Measurements from ENCODE around the gene SCGB1C2.
"Not testable (repeated sequence)": the region's sequence is repeated elsewhere in the genome, so short reads cannot be mapped to it uniquely, and the experiment has no call there.

The SCGB1C2 gene

DNA sequence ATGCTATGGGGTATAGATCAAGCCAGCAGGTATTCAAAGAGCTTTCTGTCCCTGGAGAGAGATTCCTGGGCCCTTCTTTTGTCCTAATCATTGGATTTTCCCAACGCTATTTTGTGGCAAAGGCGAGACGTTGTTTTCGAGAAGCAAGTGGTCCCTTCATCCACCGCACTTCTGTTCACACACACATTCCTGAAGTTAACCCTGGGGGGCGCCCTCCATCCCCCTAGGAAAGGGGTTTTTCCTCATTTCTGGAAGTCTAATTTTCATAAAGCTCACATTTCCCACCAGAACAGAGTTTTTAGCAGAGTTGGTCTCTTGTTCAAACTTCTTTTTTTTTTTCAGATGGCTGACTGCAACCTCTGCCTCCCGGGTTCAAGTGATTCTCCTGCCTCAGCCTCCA, 11.9 kb downstream of the SCGB1C2 start:
- DNase-seq, result no peak

DNA sequence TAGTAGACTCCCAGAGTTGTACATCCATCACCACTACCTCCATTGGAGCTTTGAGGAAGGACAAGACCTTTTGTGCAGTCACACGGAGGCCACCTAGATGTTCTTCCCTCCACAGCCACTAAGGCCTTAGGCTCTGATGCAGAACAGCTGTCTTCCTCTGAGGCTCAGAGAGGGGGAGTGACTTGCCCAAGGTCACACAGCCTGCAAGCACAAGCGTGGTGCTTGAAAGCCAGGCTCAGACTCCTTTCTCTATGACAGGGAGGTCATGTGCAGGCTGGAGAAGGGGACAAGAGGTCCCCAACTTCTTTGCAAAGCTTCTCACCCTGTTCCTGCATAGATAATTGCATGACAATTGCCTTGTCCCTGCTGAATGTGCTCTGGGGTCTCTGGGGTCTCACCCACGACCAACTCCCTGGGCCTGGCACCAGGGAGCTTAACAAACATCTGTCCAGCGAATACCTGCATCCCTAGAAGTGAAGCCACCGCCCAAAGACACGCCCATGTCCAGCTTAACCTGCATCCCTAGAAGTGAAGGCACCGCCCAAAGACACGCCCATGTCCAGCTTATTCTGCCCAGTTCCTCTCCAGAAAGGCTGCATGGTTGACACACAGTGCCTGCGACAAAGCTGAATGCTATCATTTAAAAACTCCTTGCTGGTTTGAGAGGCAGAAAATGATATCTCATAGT, 12.7 kb downstream of the SCGB1C2 start:
- DNase-seq, result no peak

DNA sequence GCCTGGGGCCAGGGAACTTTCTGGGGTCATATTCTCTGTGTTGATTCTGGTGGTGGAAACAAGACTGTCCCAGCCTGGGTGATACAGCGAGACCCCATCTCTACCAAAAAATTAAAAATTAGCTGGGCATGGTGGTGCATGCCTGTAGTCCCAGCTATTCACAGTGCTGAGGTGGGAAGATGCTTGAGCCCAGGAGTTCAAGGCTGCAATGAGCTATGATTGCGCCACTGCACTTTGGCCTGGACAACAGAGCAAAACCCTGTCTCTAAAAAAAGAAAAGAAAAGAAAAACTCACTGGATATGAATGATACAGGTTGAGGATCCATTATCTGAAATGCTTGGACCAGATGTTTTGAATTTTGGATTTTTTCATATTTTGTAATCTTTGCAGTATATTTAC, 13.6 kb downstream of the SCGB1C2 start:
- no peak for DNase-seq

DNA sequence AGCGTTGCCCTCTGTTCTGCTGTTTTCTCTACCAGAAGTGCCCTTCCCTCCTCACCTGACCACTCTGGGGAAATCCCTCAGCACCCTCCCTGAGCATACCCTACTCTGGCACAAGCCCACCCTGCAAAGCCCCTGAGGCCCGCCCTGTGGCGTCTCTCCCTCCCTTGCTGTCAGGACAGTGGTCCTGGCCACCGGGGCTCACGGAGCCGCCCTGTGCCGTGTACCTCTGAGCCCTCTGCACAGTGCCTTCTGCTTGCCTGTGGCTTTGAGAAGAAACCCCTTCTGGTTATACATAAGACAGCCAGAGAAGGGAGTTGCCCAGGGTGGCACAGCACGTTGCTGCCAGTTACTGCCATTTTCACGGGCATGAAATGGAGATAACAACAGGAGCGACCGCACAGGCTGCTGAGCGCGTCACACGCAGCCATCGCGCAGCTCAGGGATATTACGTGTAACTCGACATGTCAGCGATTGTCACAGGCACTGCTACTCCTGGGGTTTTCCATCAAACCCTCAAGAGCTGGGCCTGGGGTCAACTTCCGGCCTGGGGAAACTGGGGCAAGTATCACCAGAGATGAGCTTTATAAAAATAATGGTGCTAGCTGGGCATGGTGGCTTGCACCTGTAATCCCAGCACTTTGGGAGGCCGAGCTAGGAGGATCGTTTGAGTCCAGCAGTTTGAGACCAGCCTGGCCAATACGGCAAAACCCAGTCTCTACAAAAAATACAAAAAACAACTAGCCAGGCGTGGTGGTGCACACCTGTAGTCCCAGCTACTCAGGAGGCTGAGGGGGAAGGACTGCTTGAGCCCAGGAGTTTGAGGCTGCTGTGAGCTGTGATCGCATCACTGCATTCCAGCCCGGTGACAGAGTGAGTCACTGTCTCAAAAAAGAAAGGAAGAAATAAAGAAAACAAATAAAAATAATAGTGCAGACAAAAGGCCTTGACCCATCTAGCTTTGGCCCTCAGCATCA, 14.8 kb downstream of the SCGB1C2 start:
- no peak for DNase-seq

DNA sequence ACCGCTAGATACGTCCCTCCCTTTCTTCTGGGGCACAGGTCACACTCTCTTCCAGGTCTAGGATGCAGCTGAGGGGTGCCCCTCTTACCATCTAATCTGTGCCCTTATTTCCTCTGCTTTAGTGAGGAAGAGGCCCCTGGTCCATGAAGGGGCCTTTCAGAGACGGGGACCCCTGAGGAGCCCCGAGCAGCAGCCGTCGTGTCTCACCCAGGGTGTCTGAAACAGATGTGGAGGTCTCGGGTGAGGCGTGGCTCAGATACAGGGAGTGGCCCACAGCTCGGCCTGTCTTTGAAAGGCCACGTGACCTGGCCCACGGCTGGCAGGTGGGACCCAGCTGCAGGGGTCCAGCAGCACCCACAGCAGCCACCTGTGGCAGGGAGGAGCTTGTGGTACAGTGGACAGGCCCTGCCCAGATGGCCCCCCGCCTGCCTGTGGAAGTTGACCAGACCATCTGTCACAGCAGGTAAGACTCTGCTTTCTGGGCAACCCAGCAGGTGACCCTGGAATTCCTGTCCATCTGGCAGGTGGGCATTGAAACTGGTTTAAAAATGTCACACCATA, 15.6 kb downstream of the SCGB1C2 start:
- DNase-seq, result no peak

DNA sequence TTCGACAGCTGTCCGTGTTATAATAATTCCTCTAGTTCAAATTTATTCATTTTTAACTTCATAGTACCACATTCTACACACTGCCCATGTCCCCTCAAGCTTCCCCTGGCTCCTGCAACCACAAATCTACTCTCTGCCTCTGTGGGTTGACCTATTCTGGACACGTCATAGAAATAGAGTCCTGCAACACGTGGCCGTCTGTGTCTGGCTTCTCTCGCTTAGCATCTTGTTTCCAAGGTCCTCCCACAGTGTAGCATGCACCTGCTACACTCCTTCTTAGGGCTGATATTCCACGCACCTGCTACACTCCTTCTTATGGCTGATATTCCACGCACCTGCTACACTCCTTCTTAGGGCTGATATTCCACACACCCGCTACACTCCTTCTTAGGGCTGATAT, 16.5 kb downstream of the SCGB1C2 start:
- no peak for DNase-seq

DNA sequence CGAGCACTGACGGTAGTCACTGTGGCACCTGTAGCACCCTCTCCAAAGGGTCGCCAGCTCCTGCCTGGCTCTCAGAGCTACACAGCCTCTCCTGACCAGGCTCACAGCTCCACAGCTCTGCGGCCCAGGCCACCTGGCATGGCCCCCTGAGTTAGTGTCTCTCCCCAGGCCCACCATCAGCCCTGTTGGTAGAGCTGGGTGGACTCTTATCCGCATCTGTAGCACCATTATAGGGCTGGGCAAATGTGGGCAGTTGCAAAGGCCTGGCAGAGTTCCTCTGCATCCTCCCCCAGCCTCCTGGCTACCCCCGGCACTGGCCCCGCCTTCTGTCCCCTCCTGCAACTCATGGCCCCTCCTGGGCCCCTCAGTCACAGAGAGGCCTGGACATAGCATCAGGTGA, 18.2 kb downstream of the SCGB1C2 start:
- DNase-seq, result no peak

DNA sequence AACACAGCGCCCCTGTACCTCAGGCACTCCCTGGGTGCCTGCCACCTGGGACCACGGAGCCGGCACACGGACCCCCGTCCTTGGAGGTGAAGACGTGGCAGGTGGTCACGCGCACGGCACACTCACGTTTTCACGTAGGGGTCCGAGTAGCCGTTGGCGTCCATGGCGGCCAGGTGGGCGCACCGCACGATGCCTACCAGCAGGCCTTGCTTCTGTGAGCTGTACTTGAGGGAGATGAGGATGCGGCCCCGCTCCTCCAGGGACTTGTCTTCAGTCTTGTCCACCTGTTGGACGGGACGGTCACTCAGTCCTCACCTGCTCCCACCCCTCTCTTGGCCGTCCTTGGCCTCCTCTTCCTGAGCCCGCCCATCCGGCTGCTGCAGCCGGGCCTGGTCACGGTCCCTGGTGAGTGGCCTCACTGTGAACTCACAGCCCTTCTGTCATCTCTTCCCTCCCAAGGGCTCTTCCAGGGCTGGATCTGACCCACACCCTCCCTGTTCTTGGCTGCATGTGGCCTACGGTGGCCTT, 18.8 kb downstream of the SCGB1C2 start:
- no peak for DNase-seq

DNA sequence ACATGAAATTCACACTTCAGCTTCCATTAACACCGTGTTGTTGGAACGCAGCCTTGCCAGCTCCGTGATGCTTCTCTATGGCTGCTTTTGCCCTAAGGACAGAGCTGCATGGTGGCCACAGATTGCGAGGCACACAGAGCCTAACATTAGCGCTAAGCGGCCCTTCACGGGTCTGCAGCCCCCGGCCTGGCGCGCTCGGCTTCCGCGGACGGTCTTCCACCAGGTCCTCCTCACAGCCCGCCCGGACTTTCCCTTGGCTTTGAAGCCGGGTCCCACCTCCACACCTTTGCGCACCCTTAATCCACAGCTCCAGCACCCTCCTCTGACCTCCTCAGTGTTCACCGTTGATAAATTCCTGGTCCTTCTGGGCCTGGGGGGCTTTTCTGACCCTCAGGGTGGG, 19.6 kb downstream of the SCGB1C2 start:
- no peak for DNase-seq

DNA sequence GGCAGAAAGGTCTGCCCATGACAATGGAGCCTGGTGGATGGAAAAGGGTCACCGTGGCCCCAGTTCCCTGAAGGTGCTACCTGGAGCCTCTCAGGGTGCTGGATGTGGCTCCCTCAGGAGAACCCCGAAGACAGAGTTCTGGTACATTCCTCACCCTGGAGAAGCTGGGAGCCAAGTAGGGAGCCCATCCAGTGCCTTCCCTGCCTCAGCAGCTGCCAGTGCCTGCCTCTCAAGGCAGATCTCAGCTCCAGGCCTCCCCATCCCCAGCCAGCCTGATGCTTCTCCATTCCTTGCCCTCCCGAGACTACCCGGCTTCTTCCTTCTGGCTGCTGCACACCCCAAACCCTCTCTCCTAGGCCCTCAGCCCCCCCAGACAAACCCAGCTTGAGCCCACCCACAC, 20.5 kb downstream of the SCGB1C2 start:
- no peak for DNase-seq

DNA sequence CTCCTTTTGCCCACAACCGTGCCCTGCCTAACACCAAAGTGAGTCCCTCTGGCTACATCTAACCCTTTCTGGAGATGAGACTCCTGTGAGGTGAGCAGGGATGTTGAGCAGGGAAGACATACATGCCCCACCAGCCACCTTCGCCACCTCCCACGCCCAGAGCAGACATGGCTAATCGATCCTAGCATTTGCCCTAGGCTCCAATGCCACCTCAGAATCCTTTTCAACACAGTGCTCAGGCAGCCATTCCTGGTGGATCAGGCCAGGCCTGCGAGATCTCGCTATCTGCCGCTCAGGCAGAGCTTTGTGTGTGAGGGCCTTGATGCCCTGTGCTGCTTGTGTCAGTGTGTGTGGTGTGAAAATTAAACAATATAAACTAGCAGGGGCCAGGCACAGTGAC, 21.0 kb downstream of the SCGB1C2 start:
- DNase-seq, result no peak

DNA sequence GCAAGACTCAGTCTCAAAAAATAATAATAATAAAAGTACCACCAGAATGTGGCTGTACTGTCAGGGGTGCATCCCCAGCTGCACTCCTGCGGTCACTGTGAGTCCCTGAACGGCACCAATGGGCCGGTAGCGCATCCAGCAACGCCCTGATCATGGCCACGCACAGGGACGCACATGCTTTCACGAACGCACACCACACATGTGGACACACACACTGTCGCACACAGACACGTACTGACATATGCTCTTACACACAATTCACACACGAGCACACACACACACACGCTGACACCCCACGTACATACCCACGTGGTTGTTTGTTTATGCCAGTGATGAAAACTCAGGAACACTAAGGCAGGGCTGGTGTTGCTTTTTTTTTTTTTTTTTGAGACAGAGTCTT, 22.2 kb downstream of the SCGB1C2 start:
- no peak for DNase-seq

DNA sequence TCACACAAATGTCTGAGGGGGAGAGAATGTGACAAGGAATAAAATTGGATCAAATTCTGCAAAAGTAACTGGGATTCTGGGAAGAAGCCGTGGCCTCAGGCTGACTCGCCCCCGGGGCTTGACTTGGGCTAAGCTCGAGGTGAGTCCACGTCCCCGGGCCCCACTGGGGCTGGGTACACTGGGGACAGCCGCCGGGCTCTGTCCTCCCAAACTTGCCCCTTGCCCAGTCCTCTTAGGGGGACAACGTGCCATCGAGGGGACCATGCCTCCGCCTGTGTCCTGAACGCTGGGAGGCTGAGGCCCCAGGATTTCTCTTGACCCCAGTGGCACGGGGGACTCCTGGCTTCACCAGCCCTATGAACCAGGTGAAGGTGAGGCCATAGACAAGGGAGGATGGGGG, 23.0 kb downstream of the SCGB1C2 start:
- no peak for DNase-seq

DNA sequence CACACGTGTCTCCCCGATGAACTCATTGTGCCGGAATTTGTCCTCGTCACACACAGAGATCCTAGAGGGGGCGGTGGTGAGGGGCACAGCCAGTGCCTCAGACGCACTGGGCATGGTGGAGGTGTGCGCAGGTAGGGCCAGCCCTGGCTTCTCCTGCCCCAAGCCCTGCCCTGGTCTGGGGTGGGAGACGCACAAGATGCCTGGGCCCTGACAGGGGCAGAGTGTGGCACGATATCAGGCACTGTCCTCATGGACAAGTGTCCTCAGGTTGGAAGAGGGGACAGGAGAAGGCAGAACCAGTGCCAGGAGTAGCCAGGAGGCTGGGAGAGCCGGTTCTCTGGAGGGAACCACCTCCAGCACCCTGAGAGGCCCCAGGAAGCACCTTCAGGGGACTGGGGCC, 24.1 kb downstream of the SCGB1C2 start:
- no peak for DNase-seq

DNA sequence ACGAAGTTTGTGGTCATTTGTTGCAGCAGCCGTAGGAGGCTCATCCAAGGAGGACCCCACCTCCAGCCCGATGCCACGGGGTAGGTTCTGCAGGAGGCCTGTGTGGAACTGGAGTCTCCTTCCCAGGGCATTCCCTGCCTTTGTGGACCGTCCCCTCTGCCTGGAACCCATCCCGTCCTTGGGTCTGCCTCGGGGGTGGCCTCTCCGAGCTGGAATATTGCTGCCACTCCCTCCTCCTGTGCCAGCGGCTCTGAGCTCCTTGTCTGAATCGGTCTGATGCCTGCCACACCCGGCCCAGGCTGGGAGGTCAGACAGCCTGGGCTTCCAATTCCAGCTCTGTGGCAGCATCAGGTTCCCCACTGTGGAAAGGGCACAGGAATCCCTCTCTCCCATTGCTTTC, 25.3 kb downstream of the SCGB1C2 start:
- DNase-seq, result no peak

DNA sequence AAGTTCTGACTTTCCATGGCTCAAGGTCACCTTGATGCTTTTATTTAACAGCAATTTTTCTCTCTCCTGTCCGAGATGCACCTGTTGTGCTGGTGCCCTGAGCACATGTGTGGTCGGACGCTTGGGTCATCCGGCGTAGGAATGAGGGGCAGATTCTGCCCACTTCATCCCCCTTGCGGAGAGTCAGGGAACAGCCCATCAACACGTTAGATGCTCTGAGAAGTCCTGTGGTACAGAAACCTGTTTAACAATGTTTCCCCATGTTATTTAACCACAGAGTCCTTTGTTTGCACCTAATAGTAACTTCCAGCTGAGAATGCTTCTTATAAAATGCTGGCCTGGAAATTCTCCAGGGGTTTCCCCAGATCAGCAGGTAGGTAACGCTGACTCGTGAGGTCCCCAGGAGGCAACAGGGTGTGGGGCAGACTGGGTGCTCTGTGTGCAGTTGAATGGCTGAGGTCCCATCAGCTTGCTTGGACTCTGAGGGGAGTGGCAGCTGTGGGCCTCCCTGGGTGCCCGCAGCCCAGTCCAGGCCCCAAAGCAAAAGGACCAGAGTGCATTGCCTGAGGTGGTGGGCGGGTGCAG, 26.2 kb downstream of the SCGB1C2 start:
- no peak for DNase-seq

DNA sequence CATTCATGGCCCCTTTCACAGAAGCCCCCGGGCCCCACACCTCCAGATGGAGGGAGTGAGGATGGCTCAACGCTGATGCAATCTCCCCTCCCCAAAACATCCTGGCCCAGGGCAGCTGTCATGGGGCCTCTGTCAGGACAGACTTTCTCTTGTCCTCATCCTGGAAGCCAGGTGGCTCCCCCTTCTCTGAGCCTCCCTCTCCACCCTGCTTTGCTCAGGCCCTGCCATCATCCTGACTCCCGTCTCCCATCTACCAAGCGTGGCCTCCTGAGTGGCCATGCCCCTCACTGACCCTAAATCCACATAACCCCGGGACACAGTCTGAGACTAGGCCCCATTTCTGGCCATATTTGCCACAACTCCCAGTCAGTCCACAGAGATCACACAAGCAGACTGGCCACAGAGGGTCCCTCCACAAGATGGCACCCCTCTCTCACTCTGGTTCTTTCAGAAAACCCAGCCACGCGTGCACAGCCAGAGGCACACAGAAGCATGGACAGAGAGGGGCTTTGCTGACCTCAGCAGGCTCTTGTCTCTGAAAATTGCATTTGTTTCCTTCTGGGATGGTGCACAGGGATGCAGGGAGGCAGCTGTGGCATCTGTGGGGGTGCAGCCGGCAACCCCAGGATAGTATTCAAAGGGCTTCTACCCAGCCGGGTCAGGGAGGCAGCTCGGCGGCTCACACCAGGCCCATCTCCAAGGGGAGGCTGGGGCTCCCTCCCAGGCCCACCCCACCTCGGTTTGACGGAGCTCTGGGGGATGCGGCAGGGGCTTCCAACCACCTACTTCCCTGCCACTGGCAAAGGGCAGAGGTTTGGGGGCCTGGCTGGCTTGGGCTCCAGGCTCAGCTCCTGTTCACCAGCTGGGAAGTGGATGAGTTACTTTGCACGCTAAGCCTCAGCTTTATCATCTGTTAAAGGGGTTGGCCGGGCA, 27.2 kb downstream of the SCGB1C2 start:
- DNase-seq, result no peak

DNA sequence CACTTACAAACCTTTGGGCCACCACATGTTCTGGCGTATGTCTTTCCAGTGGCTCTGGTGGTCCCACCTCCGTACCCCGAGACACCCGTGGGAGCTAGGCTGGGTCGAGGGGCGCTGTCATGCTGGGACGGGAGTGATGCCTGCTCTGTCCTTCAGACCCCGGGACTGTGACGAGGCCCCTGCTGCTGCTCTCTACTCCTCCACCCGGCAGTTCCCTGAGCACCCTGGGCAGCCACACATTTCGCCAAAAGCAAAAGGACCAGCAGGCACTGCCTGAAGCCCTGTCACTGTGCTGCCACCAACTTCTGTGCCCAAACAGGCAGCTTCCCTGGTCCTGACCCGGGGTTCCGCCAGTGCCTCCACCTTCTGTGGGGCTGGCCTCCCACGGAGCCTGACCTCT, 28.6 kb downstream of the SCGB1C2 start:
- no peak for DNase-seq

DNA sequence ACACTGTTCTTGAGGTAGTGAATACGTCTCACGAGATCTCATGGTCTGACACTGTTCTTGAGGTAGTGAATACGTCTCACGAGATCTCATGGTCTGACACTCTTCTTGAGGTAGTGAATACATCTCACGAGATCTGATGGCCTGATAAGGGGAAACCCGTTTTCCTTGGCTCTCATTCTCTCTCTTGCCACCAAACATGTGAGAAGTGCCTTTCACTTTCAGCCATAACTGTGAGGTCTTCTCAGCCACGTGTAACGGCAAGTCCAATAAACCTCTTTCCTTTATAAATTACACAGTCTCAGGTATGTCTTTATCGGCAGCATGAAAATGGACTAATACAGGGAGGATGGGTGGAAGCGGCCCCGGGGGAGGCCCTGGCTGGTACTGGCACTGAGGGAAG, 31.2 kb downstream of the SCGB1C2 start:
- DNase-seq, result not testable (repeated sequence)

DNA sequence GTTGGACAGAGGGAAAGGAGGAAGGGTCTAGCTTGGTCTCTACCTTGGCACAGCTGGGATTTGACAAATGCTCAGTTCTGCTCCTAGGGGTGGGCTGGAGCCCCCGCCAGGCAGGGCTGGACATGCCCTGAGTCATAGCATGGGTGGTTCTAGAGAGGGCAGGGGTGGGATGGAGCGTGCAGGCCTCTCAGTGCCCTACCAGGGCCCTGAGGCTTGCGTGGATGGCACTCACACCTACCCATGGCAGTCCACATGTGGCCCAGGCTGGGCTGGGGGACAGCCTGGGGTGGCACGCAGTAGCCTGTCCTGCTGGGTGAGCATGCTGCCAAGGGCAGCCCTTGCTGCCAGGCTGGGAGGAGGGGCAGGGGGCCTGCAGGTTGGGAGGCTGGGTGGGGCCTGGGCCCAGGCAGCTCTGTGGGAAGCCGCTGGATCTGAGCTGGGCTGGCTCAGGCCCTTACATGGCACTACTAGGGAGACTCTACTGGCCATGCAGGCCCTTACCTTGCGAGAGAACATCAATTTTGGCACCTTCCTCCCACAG, 32.8 kb downstream of the SCGB1C2 start:
- no peak for DNase-seq

DNA sequence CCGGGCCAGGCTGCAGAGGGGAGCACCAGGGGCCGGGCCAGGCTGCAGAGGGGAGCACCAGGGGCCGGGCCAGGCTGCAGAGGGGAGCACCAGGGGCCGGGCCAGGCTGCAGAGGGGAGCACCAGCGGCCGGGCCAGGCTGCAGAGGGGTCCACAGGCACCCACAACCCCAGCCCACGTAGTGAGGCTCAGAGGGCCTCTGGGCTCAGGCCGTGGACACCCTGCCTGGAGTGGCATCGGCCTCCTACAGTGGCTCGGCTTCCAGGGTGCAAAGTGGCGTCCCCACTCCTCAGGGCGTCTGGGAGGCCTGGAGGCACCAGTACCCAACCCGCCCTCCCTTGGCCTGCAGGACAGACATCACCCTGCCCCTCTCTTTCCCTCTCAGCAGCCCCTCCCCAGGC, 34.5 kb downstream of the SCGB1C2 start:
- DNase-seq, result no peak

DNA sequence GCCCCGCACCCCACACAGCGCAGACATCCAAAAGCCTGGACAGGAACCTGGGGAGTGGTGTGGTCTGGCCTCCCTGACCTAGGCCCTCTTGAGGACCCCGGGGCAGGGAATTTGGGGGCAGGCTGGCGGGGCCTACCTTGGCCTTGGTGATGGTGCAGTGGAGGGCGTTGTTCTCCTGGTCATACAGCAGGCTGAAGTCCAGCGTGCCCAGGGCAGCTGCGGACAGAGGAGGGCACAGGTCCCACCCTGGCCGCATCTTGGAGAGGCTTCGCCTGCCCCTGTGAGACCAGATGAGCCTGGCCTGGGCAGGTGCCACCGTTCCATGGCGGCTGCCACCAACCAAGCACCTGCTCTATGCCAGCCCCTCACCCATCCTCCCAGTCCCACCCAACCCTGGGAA, 35.0 kb downstream of the SCGB1C2 start:
- no peak for DNase-seq
